DOHH2 (cell line): ENCODE results near the gene VAPA.

Source experiments
- CTCF ChIP-seq: fragments of 200-600 bp; sonication (generic); IDR thresholded peaks from one replicate; pipeline ENCODE4 v1.5.1; 2014; ENCODE audit warnings: antibody characterized with exemption, mild to moderate bottlenecking, low read depth, low read length; ENCODE audit not compliant: poor library complexity, severe bottlenecking
- EZH2phosphoT487 ChIP-seq: fragments of 200-600 bp; sonication (generic); IDR thresholded peaks from 2 replicates; pipeline ENCODE4 v1.6.1; 2017; ENCODE audit warnings: borderline replicate concordance, mild to moderate bottlenecking, antibody characterized with exemption, low read length, moderate library complexity, mixed read lengths

- TF ChIP-seq EZH2phosphoT487 (no peak), CTCF (no peak)
Observed at GRCh38 chr18:9959564-9959963, 45.7 kb downstream of the VAPA start.
